HG02870 (cell line): Measurements from ENCODE around the gene LAG3.

Source experiments
- ATAC-seq: cut with Tn5 transposase; IDR thresholded peaks from one replicate; pipeline ENCODE4 v1.9.1; 2021; ENCODE audit warnings: mild to moderate bottlenecking, moderate library complexity; ENCODE audit not compliant: unreplicated experiment

LAG3 gene

DNA sequence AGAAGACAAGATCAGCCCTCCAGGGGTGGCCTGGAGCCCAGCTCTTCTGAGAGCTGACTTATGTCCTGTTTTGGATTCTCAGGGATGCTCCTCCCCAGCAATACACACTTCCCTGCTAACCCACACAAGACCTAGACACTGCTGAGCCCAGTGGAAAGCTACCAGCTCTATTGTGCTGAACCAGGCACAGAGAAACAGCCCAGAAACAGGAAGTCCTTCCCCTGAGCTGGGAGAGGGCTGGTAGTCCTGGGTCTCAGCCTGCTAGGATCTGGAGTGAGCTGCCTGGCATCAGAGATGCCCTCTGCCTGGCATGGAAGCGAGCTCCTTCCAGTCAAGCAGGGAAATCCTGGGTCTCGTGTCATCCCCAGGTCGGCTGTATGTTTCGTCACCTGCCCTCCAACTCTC lies 1.2 kb upstream of the LAG3 start:
- ATAC-seq, result no peak

DNA sequence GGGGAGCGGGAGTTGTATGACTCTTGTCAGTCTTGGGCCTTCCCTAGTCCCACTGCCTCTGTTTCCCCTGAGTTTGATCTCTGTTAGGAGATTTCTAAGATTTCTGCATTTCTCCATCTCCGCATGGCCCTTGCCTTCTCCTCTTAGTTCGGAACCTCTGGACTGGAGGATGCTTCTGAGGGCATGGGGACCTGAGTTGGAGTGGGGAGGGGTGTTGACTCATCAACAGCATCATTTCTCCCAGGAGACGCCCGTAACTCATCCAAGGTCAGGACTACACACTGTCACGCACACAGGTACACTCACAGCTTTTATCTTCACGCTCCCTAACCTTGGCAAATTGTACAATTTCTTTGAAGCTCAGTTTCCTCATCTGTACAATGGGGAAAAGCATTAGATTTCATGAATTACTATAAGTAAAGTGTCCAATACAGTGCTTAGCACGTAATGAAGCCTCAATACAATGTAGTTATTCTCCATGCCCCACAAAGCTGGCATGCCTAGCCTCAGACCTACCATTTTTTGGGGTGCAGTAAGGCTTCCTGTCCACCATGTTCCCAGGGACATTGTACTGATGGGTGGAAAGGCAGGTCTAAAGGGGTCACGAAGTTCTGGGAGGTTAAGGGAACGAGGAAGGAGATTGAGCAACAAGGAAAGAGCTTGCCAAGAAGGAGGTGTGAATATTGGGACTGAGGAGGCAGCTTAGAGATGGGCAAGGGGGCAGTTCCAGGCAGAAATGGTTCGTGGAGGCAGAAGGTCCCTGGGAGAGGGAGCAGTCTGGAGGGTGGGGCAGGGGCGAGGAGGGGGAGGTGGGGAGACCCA lies 600 bp upstream of the LAG3 start:
- ATAC-seq, result no peak

DNA sequence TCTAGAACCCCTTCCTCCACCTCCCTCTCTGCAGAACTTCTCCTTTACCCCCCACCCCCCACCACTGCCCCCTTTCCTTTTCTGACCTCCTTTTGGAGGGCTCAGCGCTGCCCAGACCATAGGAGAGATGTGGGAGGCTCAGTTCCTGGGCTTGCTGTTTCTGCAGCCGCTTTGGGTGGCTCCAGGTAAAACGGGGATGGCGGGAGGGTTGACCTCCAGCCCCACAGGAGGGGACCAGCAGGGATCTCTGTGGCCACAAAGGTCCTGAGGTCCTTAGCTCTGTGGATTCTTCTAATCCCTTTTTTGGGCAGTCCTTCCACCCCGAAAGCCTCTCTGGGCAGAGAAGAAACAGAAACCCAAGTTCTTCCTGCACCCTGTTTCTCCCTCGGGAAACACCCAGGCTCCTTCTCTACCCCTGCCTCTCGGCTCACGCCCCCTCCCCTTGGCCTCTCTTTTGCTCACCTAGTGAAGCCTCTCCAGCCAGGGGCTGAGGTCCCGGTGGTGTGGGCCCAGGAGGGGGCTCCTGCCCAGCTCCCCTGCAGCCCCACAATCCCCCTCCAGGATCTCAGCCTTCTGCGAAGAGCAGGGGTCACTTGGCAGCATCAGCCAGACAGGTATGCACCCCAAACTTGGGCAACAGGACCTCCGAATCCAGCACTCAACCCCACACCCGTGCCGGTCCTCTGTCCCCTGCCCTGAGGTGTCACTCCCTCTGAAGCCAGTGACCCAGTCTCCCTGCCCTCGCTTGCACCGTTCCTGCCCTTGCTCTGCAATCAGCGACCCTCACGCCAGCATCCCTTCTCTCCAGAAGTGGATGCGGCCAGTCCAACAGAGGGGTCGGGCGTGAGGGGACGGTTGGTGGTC lies 638 bp downstream of the LAG3 start:
- no peak for ATAC-seq

DNA sequence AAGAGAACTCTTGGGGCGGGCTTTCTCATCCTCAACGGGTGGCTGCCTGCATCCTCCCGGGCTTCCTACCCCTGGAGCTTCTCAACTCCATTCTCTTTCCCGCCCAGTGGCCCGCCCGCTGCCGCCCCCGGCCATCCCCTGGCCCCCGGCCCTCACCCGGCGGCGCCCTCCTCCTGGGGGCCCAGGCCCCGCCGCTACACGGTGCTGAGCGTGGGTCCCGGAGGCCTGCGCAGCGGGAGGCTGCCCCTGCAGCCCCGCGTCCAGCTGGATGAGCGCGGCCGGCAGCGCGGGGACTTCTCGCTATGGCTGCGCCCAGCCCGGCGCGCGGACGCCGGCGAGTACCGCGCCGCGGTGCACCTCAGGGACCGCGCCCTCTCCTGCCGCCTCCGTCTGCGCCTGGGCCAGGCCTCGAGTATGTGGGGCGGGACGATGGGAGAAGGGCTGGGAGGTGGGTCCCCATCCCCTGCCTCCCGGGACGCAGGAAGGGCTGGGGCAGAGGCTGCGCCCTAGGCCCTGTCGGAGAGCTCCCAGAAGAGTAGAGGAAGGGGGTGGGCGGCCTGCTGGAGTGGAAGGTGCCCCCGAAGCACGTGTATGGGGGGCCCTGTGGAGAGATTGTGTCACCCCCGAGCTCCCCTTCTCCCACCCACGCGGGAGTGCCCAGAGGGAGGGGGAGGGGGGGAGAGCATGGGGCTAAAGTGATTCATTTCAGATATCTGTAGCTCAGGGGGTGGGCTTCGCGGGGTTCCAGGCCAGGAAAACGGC lies 1.5 kb downstream of the LAG3 start:
- no peak for ATAC-seq

DNA sequence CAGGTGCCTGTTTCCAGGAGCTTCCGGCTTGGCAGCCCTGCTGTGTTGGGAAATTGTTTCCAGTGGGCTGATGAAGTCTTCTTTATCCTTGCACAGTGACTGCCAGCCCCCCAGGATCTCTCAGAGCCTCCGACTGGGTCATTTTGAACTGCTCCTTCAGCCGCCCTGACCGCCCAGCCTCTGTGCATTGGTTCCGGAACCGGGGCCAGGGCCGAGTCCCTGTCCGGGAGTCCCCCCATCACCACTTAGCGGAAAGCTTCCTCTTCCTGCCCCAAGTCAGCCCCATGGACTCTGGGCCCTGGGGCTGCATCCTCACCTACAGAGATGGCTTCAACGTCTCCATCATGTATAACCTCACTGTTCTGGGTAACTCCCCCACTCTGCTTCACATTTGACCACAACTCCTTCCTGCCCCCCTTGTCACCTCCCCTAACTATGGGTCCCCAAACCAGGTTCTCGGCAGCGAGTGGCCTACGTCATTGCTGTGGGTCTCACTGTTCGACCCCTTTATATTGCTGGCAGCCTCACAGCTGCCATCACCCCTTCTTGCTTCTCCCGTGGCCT lies 2.3 kb downstream of the LAG3 start:
- no peak for ATAC-seq

DNA sequence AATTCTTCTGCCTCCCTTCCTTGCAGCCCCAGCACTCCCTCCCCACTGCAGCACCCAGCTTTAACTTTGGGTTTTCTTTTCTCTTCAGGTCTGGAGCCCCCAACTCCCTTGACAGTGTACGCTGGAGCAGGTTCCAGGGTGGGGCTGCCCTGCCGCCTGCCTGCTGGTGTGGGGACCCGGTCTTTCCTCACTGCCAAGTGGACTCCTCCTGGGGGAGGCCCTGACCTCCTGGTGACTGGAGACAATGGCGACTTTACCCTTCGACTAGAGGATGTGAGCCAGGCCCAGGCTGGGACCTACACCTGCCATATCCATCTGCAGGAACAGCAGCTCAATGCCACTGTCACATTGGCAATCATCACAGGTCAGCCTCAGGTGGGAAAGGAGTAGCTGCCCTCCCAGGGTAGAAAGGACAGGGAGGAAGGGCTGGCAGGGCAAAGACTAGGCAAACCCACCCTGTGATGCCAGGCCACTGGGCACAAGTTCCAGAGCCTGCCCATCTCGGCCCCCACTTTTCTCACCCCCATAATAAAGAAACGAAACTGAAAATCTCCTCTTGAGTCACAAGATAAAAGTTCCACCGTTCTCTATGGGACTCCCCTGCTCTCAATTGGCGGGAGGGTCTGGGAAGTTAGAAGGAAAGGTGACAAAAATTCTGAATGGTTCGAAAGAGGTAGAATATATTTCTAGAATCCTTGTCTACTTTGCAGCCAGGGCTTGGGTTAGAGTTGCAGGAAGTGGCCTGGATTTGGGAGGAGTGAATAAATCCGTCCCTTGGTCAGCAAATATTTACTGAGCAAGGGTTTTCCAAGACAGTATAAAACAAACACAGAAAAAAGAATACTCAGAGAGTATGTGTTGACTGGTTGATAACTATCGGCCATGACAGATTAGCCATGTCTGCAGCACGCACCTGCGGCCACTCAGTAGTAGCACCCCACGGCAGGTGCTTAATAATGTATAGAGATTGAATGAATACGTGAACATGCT lies 3.2 kb downstream of the LAG3 start:
- no peak for ATAC-seq

DNA sequence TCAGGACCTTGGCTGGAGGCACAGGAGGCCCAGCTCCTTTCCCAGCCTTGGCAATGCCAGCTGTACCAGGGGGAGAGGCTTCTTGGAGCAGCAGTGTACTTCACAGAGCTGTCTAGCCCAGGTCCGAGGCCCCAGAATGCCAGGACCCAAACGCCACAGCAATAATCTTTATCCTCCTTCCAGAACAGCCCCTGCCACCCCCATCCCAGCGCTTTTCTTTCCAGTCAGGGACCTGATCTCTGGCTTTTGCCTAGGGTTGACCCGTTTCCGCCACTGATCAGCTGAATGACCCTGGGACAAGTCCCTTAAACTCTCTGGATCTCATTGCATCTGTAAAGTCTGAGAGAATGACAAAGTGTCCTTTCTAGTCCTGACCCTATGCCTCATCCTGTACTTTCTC lies 5.1 kb downstream of the LAG3 start:
- no peak for ATAC-seq

DNA sequence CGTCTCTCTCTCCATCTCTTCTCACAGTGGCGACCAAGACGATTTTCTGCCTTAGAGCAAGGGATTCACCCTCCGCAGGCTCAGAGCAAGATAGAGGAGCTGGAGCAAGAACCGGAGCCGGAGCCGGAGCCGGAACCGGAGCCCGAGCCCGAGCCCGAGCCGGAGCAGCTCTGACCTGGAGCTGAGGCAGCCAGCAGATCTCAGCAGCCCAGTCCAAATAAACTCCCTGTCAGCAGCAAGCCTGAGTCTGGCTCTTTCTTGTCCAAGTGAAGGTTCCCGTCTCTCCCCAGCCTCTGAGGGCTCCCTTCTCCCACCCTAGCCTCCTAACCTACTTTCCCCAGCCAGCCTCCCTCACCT lies 5.9 kb downstream of the LAG3 start:
- ATAC-seq, result no peak

DNA sequence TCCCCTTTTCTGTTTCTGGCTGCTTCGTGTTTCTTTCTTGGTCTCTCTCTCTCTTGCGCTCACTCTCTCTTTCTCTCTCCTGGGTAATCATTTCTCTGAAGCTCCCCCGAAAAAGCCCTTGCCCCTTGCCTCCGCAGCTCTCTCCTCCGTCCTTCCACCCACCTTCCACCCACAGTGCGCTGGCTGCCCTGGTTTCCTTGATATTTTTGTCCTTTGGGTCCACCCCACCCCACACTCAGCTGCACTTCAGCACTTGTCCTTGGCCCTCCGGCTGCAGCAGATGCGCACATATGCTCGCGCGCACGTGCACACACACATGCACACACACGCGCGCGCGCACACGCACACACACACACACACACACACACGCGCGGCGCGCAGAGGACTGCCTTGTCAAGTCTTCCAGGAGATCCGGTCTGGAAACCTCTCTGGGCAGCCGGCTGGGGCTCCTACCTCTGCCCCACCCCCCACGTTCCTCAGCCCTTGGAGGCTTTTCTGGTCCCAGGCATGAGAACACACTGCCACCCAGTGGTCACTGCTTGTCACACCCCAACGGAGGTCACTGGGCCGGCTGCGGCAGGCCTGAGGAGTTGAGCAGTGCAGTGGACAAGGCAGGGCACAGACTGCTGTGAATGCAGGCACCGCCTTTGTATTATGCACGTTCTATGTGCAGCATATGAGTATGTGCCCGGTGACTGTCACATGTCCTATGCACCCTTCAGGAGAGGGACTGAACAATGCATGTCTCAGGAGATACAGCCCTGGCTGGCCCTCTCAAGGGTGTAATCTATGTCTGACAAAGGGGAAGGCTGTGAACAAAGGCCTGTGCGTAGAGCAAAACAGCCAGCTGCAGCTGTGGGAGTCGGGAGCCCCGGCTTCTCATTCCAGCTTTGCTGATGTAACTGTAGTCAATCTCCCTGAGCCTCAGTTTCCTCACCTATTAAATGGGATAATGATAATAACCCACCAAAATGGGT lies 6.5 kb downstream of the LAG3 start:
- ATAC-seq, result peak; percentile 70

DNA sequence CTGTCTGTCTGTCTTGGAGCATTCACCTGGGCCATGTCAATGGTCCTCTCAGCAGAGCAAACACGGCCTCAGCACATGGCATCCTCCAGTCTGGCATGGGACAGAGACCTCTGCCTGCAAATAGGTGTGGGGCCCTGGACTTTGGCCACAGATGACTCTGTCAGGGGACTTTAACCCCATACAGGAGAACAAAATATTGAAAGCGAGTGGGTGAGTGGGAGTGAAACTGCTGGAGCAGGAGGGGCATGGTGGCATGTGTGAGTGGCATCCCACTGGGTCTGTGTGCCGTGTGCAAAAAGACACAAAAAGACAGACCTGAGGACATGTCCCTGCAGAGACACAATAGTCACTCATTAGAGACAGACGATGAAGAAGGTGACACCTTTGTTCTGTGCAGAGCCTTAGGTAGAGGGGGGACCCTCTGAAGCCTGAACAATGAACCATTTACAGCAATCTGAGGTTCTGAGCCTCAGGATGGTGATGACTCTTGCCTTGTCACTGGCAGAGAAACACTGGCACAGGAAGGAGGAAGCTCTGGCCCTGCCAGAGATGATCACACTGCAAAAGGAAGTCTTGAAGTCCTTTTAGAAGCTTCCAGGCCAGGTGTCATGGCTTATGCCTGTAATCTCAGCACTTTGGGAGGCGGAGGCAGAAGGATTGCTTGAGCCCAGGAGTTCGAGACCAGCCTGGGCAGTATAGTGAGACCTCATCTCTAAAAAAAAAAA lies 7.5 kb downstream of the LAG3 start:
- no peak for ATAC-seq

DNA sequence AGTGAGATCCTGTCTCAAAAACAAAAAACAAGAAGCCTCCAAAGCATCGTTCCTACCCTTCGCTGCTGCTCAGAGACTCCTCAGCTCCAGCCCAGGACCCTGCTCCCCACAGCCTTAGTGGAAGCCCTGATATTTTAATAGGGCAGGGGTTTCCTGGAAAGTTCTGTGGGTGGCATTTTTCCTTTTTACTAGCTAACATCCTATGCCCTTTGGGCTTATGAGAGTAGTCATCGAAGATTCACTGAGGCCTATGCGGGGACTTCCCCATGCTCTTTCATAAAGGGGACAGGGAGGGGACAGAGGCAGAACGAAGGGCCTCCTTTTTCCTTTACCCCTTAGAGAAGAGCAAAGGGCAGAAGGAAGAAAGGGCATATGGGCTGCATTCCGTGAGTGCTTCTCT lies 8.3 kb downstream of the LAG3 start:
- no peak for ATAC-seq

DNA sequence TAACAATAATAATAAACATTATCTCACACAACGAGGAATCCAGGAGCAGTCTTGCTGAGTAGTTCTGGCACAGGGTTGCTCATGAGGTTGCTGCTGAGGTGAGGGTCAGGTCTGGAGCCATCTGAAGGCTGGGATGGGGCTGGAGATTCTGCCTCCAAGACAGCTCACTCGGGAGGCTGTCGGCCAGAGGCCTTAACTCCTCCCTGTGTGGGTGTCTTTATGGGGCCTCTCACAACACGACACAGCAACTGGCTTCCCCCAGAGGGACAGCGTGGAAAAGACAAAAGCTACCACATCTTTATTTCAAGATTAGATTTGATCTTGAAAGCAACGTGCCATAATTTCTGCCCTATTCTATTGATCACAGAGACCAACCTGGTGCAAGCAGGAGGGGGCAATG lies 9.8 kb downstream of the LAG3 start:
- ATAC-seq, result no peak

DNA sequence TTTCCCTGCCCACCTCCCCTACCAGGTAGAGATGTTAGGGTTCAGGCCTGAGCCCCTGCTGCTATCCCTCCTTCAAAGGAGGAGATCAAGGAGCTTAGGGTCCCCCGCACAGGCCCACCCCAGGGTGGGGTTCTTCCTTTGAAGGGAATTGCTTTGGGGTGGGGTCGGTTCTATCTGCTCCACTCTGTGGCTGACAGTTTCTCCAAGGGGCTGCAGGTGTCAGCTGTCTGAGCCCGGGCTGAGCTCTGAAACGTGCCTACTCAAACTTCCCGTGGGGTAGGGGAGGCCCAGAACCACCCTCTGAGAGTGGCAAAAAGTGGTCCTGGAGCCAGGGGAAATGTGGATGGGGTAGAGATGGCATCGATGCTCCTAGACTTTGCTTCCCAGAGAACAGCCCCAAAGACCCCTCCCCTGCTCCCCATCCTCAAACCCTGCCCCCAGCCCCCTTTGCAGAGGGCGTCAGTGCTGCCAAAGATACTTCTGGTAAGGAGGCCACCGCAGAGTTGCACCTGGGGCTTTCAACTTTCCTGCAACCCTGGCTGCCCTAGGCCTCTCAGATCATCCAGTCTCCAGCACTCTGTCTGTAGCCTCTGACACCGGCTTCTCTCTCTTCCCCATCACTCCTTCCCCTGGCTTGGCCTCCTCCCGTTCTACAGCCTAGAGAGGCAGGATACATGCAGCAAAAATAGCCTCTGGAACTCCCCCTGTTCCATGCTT lies 10.7 kb downstream of the LAG3 start:
- ATAC-seq, result no peak

DNA sequence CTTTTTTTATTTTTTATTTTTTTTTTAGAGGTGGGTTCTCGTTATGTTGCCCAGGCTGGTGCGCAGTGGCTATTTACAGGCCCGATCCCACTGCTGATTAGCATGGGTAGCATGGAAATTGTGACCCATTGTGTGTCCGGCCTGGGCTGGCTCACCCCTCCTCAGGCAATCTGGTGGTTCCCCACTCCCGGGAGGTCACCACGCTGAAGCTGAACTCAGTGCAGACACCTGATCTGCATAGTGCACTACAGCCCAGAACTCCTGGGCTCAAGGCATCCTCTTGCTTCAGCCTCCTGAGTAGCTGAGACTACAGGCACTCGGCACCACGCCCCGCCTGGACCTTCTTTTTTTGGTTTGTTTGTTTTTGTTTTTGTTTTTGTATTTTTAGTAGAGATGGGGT lies 11.5 kb downstream of the LAG3 start:
- ATAC-seq, result no peak

DNA sequence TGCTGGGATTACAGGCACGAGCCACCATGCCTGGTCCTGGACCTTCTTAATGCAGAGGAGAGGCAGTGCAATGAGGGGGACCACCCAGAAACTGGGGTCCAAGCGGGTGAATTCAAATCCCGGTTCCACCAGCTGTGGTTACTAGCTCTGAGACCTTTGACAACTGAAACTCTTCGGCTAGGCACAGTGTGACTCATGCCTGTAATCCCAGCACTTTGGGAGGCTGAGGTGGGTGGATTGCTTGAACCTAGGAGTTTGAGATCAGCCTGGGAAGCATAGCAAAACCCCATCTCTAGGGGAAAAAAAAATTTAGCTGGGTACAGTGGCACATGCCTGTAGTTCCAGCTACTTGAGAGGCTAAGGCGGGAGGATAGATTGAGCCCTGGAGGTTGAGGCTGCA lies 12.0 kb downstream of the LAG3 start:
- ATAC-seq, result no peak

DNA sequence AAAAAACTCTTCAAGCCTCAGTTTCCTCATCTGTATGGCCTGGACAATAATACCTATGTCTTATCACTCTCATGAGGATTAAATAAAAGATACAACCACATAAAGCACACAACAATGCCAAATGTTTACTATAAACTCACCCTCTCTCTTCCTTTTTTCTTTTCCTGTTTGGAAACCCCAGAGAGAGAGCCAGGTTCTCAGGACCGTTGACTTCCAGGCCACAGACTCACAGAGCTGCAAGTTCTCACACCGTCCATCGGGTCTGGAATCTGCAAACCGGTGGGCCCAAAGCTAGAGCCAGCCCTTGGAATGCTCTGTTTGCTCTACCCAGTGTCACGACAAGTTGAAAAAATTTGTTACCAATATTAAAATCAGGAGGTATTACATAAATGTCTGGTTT lies 12.4 kb downstream of the LAG3 start:
- ATAC-seq, result no peak

DNA sequence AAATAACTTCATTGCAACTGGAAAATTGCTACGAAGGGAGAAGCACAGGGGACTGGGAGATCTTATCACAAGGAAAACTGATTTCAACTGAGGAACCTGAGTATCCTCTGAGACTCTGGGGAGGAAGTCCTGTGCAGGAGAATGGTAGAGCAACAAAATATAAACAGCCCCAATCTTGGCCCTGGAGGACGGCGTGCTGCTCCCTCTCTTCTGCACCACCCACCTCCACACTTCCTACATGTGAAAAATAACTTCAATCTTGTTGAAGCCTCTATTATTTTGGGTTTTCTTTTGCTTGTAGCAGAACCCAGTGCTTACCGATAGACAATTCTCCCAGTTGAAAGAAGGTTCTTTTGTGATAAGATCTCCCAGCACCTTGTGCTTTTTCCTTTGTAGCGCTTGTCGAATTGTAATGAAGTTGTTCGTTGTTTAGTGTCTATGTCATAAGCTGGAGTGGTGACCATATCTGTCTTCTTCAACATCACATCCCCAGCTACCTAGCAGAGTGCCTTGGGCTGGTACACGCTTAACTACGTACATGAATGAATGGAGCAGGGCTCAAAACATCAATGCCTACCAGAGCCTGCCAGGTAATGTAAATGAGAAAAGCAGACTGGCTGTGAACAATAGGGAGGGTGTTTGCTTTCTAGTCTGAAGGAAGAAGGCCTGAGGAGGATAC lies 14.2 kb downstream of the LAG3 start:
- ATAC-seq, result no peak
